Neural cell (in vitro differentiated cells): Measurements from ENCODE around the gene FBXO38. TPM values are rescaled to one million over a fixed set of nuclear protein-coding genes. Genes with fewer than 3 reads are reported as not detected.

Experiments
- H2AFZ ChIP-seq: fragments of 200-600, 300-800 bp; sonication (generic), shearing (Covaris generic); 2 replicates; pipeline ENCODE4 v1.6.0; 2014; ENCODE audit warnings: low read depth, mild to moderate bottlenecking, antibody characterized with exemption, low read length, moderate library complexity
- H3F3A ChIP-seq: fragments of 200-600 bp; shearing (Covaris generic); 2 replicates; pipeline ENCODE4 v1.6.1; 2016; ENCODE audit warnings: mild to moderate bottlenecking, moderate library complexity, mixed read lengths, antibody characterized with exemption, low read length; ENCODE audit not compliant: insufficient read depth, poor library complexity, severe bottlenecking
- H3K27ac ChIP-seq: fragments of 200-600, 300-800 bp; sonication (generic), shearing (Covaris generic); 2 replicates; pipeline ENCODE4 v1.5.1; 2014; ENCODE audit warnings: mild to moderate bottlenecking, low read length, moderate library complexity
- H3K27me3 ChIP-seq: fragments of 300-800, 200-600 bp; sonication (generic), shearing (Covaris generic); 2 replicates; pipeline ENCODE4 v1.6.0; 2014; ENCODE audit warnings: mild to moderate bottlenecking, low read depth, low read length, moderate library complexity; ENCODE audit not compliant: insufficient read depth
- H3K36me3 ChIP-seq: fragments of 300-800, 200-600 bp; sonication (generic), shearing (Covaris generic); 2 replicates; pipeline ENCODE4 v1.5.1; 2014; ENCODE audit warnings: mild to moderate bottlenecking, antibody characterized with exemption, low read length, moderate library complexity; ENCODE audit not compliant: insufficient read depth
- H3K4me2 ChIP-seq: fragments of 300-800, 200-600 bp; sonication (generic), shearing (Covaris generic); 2 replicates; pipeline ENCODE4 v1.6.0; 2014; ENCODE audit warnings: mild to moderate bottlenecking, low read length
- H3K4me3 ChIP-seq: fragments of 300-800, 200-600 bp; sonication (generic), shearing (Covaris generic); 2 replicates; pipeline ENCODE4 v1.5.1; 2014; ENCODE audit warnings: mild to moderate bottlenecking, low read length, moderate library complexity
- H3K79me2 ChIP-seq: fragments of 200-600 bp; shearing (Covaris generic); replicated peaks from 2 replicates; pipeline ENCODE4 v1.6.0; 2014; ENCODE audit warnings: mild to moderate bottlenecking, low read length, moderate library complexity; ENCODE audit not compliant: insufficient read depth
- H3K9ac ChIP-seq: fragments of 300-800, 200-600 bp; sonication (generic), shearing (Covaris generic); 2 replicates; pipeline ENCODE4 v1.6.1; 2016; ENCODE audit warnings: mild to moderate bottlenecking, low read length, mixed read lengths
- H3K9me2 ChIP-seq: fragments of 200-600 bp; shearing (Covaris generic); 2 replicates; pipeline ENCODE4 v1.6.1; 2016; ENCODE audit warnings: mild to moderate bottlenecking, low read length, mixed read lengths; ENCODE audit not compliant: insufficient read depth
- H3K9me3 ChIP-seq: fragments of 200-600, 300-800 bp; sonication (generic), shearing (Covaris generic); 2 replicates; pipeline ENCODE4 v1.6.1; 2016; ENCODE audit warnings: mild to moderate bottlenecking, mixed run types, low read length, moderate library complexity, mixed read lengths
- H4K20me1 ChIP-seq: fragments of 200-600 bp; shearing (Covaris generic); 2 replicates; pipeline ENCODE4 v1.6.1; 2016; ENCODE audit warnings: mild to moderate bottlenecking, mixed run types; ENCODE audit not compliant: insufficient read depth
- CTCF ChIP-seq: fragments of 450-650 bp; IDR thresholded peaks from 2 replicates; pipeline ENCODE4 v1.5.1; 2014; ENCODE audit warnings: antibody characterized with exemption, mild to moderate bottlenecking, moderate library complexity; ENCODE audit not compliant: poor library complexity, severe bottlenecking
- EP300 ChIP-seq: fragments of 450-650 bp; conservative IDR thresholded peaks from 2 replicates; pipeline ENCODE4 v1.6.1; 2014; ENCODE audit warnings: antibody characterized with exemption, mild to moderate bottlenecking, moderate library complexity; ENCODE audit not compliant: poor library complexity, severe bottlenecking
- EZH2 ChIP-seq: fragments of 200-600, 300-800 bp; shearing (Covaris generic), sonication (generic); IDR thresholded peaks from 2 replicates; pipeline ENCODE4 v1.6.1; 2014; ENCODE audit warnings: antibody characterized with exemption, low read length, borderline replicate concordance, mild to moderate bottlenecking; ENCODE audit not compliant: insufficient read depth, poor library complexity, severe bottlenecking
- MXI1 ChIP-seq: fragments of 450-650 bp; conservative IDR thresholded peaks from 2 replicates; pipeline ENCODE4 v1.6.1; 2014; ENCODE audit warnings: antibody characterized with exemption, mild to moderate bottlenecking; ENCODE audit not compliant: poor library complexity, severe bottlenecking
- POLR2AphosphoS5 ChIP-seq: IDR thresholded peaks from 2 replicates; pipeline ENCODE4 v1.6.1; 2012
- RAD21 ChIP-seq: fragments of 450-650 bp; conservative IDR thresholded peaks from 2 replicates; pipeline ENCODE4 v1.6.1; 2014; ENCODE audit warnings: antibody characterized with exemption, mild to moderate bottlenecking, moderate library complexity
- REST ChIP-seq: IDR thresholded peaks from 2 replicates; pipeline ENCODE4 v1.6.1; 2012; ENCODE audit warnings: borderline replicate concordance
- SMC3 ChIP-seq: fragments of 450-650 bp; conservative IDR thresholded peaks from 2 replicates; pipeline ENCODE4 v1.6.1; 2014; ENCODE audit warnings: antibody characterized with exemption, mild to moderate bottlenecking, moderate library complexity; ENCODE audit not compliant: poor library complexity
- TAF1 ChIP-seq: IDR thresholded peaks from 2 replicates; pipeline ENCODE4 v1.6.1; 2012; ENCODE audit warnings: low read depth
- polyA plus RNA-seq: library from polyadenylated mRNA; depleted of rRNA; stranded (reverse); fragments of >200 nt; gene quantifications from 2 replicates; pipeline ENCODE4 v1.2.3, GENCODE V29; 2014

FBXO38 gene
- polyA plus RNA-seq, 1 donor from 2014 or later, result 69.1 TPM

- H4K20me1 ChIP-seq, result no peaks in the 10 kb centered on the region
- H3K9me3 ChIP-seq, result no peaks in the 10 kb centered on the region
- no peaks in the 10 kb centered on the region for H3K9me2 ChIP-seq
- H3F3A ChIP-seq, result no peaks in the 10 kb centered on the region
- no peaks in the 10 kb centered on the region for H3K79me2 ChIP-seq
- H3K9ac ChIP-seq, result no peak overlapping the region
- H3K27me3 ChIP-seq, result no peaks in the 10 kb centered on the region
- H3K4me3 ChIP-seq, result no peak overlapping the region
- H3K4me2 ChIP-seq, result no peak overlapping the region
- H3K27ac ChIP-seq, result no peak overlapping the region
- no peak overlapping the region for H2AFZ ChIP-seq
- no peaks in the 10 kb centered on the region for H3K36me3 ChIP-seq
- no peak for TF ChIP-seq RAD21
- TF ChIP-seq POLR2AphosphoS5, result no peak
- no peak for TF ChIP-seq TAF1
- TF ChIP-seq EZH2, result no peak
- TF ChIP-seq EP300, result no peak
- no peak for TF ChIP-seq REST
- no peak for TF ChIP-seq CTCF
- no peak for TF ChIP-seq MXI1
- no peak for TF ChIP-seq SMC3
Measured at GRCh38 chr5:148484651-148485050, 100.9 kb downstream of the FBXO38 start.

- H3K9me2 ChIP-seq, result no peaks in the 10 kb centered on the region
- H3K4me2 ChIP-seq, result no peak overlapping the region
- no peaks in the 10 kb centered on the region for H3K9me3 ChIP-seq
- H2AFZ ChIP-seq, result no peak overlapping the region
- TF ChIP-seq MXI1 (no peak), TAF1 (no peak), EZH2 (no peak), REST (no peak), SMC3 (no peak), CTCF (no peak), RAD21 (no peak), POLR2AphosphoS5 (no peak), EP300 (no peak)
- H3K4me3 ChIP-seq, result no peak overlapping the region
- no peak overlapping the region for H3K9ac ChIP-seq
- no peaks in the 10 kb centered on the region for H3F3A ChIP-seq
- no peak overlapping the region for H3K27ac ChIP-seq
- H4K20me1 ChIP-seq, result no peaks in the 10 kb centered on the region
- H3K27me3 ChIP-seq, result no peaks in the 10 kb centered on the region
- no peaks in the 10 kb centered on the region for H3K79me2 ChIP-seq
- H3K36me3 ChIP-seq, result no peaks in the 10 kb centered on the region
Measured at GRCh38 chr5:148486456-148486855, 102.7 kb downstream of the FBXO38 start.
